C4-2B (cell line): ENCODE data around the gene PAQR6.

Source experiments
- ZFX ChIP-seq: fragments of 450-650 bp; IDR thresholded peaks from 2 replicates; pipeline ENCODE4 v1.6.1; 2017
- TF ChIP-seq, protein P1 (sequence below): fragments of 450-650 bp; conservative IDR thresholded peaks from 2 replicates; pipeline ENCODE4 v1.5.1; 2017; ENCODE audit warnings: mild to moderate bottlenecking

DNA sequence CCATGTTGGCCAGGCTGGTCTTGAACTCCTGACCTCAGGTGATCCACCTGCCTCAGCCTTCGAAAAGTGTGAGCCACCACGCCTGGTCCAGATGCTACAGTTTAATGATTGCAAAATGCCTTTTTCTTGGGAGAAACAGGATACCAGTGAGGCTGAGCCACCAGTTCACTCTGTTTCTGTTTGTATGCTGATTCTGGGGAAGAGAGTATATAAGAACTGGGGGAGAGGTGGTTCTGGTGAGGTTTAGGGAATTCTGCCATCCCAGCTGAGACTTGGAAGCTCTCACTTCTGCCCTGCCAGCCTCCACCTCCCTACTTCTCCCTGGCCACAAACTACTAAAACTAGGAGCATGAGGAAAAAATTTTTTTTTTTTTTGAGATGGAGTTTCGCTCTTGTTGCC lies 43.2 kb downstream of the PAQR6 start:
- TF ChIP-seq, protein P1, sequence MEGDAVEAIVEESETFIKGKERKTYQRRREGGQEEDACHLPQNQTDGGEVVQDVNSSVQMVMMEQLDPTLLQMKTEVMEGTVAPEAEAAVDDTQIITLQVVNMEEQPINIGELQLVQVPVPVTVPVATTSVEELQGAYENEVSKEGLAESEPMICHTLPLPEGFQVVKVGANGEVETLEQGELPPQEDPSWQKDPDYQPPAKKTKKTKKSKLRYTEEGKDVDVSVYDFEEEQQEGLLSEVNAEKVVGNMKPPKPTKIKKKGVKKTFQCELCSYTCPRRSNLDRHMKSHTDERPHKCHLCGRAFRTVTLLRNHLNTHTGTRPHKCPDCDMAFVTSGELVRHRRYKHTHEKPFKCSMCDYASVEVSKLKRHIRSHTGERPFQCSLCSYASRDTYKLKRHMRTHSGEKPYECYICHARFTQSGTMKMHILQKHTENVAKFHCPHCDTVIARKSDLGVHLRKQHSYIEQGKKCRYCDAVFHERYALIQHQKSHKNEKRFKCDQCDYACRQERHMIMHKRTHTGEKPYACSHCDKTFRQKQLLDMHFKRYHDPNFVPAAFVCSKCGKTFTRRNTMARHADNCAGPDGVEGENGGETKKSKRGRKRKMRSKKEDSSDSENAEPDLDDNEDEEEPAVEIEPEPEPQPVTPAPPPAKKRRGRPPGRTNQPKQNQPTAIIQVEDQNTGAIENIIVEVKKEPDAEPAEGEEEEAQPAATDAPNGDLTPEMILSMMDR = no peak
- TF ChIP-seq ZFX = no peak
